Fibroblast of mammary gland (primary cell): ENCODE measurements around the gene SLCO4A1.
A peak's percentile ranks its signal among the peaks of the same experiment; 100 is the strongest.

ENCODE experiments used
- DNase-seq: peaks from one replicate; pipeline ENCODE4 v3.0.0-alpha.2; 2010; ENCODE audit warnings: low read depth
- H3K4me3 ChIP-seq: 2 replicates; pipeline ENCODE4 v1.5.1; 2011; ENCODE audit warnings: low read depth, mild to moderate bottlenecking, low read length, moderate library complexity; ENCODE audit not compliant: control insufficient read depth
- TF ChIP-seq, protein P1 (sequence below): conservative IDR thresholded peaks from 2 replicates; pipeline ENCODE4 v1.5.1; 2011; ENCODE audit warnings: low read depth, low read length, inconsistent platforms; ENCODE audit not compliant: control insufficient read depth, insufficient read depth

The SLCO4A1 gene

DNA sequence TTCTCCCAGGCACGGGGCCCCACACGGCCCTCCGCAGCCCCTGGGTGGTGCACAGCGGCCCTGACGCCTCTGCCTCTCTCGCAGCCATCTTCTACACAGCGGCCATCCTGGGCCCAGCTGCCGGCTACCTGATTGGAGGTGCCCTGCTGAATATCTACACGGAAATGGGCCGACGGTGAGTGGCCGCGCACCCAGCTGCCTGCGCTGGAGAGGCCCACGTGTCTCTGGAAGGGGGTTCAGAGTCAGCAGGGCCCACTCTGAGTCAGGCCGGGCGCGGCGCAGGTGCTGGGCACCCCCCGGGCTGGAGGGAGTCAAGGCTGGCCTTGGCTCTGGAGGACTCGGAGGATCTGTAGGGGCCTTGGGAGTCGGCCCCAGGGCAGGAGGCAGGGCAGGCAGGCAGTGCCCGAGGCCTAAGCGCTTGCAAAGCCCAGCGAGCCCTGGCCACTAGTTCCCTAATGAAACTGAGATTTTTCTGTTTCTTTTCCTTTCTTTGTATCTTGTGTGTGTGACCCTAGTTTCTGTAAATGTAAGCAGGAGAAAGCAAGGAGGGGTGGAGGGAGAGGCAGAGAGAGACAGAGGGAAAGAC lies 16.4 kb downstream of the SLCO4A1 start:
- TF ChIP-seq, protein P1, sequence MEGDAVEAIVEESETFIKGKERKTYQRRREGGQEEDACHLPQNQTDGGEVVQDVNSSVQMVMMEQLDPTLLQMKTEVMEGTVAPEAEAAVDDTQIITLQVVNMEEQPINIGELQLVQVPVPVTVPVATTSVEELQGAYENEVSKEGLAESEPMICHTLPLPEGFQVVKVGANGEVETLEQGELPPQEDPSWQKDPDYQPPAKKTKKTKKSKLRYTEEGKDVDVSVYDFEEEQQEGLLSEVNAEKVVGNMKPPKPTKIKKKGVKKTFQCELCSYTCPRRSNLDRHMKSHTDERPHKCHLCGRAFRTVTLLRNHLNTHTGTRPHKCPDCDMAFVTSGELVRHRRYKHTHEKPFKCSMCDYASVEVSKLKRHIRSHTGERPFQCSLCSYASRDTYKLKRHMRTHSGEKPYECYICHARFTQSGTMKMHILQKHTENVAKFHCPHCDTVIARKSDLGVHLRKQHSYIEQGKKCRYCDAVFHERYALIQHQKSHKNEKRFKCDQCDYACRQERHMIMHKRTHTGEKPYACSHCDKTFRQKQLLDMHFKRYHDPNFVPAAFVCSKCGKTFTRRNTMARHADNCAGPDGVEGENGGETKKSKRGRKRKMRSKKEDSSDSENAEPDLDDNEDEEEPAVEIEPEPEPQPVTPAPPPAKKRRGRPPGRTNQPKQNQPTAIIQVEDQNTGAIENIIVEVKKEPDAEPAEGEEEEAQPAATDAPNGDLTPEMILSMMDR: no peak
- DNase-seq: no peak
- H3K4me3 ChIP-seq: no peak overlapping the region

DNA sequence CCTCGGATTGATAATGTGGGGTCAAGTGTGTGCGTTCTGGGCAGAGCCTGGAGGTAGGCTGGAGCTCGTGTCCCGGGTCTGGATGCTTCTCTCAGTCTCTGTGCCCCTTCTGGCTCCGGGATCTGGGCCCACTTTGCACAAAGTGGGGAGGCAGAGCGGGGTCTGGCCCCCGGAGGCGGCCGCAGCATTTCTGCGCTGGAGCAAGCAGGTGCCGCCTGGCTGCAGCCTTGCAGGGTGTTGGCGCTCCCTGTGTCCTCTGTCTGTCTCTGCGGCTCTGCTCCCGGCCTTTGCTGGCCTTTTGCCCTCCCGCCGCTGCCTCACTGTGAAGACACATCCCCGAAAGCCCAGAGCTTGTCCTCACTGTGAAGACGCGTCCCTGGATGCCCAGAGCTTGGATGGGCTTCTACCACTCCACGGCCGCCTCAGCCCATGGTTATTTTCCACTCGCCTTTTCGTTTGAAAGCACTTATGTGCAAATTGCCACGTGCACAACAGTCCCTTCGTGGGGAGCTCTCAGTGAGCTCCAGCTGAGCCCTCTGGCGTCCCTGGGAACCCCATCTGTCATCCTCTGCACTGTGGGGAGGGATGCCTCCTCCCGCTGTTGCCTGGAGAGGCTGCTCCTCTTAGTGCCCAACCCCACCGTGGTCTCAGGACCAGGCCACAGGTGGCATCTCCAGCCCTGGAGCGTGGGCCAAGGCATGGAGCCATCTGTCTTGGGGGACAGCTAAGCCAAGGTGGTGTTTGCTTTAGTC lies 17.4 kb downstream of the SLCO4A1 start:
- TF ChIP-seq, protein P1: no peak
- H3K4me3 ChIP-seq: no peak overlapping the region
- DNase-seq: no peak

DNA sequence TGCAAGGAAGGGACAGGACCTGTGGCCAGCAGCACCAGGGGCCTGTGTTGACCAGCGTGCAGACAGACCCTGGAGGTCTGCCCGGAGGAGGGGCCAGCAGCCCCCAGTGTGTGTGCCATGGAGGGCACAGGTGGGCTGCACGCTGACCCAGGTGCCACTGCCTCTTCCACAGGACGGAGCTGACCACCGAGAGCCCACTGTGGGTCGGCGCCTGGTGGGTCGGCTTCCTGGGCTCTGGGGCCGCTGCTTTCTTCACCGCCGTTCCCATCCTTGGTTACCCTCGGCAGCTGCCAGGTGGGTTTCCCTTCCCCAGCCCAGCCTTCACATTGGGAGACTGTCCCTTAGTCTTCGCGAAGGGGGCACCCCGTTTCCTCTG lies 17.9 kb downstream of the SLCO4A1 start:
- no peak for DNase-seq
- TF ChIP-seq, protein P1: no peak

DNA sequence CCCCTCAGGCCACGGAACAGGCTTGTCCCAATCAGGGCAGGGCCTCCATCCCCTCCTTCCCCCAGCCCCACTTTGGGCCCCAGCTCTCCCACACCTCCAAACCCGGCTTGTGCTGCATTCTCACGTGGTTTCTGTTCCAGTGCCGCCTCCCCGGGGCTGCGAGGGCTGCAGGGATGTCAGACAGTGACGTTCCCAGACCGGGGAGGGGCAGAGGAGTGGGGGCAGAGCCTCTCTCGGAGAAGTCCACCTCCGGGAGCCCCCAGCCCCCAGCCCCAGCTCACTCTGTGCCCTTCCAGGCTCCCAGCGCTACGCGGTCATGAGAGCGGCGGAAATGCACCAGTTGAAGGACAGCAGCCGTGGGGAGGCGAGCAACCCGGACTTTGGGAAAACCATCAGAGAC lies 18.5 kb downstream of the SLCO4A1 start:
- DNase-seq: no peak
- H3K4me3 ChIP-seq: no peak overlapping the region
- TF ChIP-seq, protein P1: no peak

More for the DNA sequence above, 17.9 kb downstream of the SLCO4A1 start:
- H3K4me3 ChIP-seq: no peak overlapping the region

DNA sequence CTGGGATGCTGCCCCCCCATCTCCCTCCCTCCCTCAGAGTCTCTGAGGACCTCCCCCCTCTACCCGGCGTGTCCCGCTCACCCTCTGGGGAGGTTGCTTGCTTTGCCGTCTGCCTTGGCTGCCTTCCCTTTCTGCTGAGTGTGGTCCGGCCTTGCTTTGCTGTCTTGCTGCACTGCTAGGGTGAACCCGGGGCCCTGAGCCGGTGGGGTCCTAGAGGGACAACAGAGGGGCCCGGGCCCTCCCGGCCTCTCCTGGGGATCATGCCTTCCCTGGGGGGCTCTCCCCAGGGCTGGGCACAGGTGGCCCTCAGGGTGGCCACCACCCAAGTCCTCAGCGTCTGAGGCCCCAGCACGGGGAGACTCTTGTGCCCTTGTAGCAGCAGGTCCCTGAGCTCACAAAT lies 19.3 kb downstream of the SLCO4A1 start:
- H3K4me3 ChIP-seq: no peak overlapping the region
- no peak for DNase-seq
- TF ChIP-seq, protein P1: no peak

DNA sequence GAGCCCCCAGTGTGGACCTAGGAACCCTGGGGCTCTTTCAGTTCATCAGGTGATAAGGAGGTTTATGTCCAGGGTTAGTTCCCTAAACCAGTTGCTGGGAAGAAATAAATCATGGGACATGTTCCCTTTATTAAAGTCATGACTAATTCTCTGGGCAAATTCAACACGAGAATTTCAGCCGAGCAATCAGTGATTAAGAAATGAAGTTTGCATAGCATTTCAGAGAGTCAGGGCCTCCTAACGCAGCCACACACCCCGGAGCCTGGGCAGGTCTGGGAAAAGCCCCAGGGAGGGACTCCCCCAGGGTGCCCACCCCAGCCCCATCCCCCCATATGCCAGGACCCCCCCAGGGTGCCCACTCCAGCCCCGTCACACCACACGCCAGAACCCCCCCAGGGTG lies 20.1 kb downstream of the SLCO4A1 start:
- no peak overlapping the region for H3K4me3 ChIP-seq
- TF ChIP-seq, protein P1: no peak
- DNase-seq: peak; percentile 86
